HFF-Myc (cell line): Measurements from ENCODE around the gene RAB3D.

Experiments used
- DNase-seq: peaks from one replicate; pipeline ENCODE4 v3.0.0-alpha.2; 2011; ENCODE audit warnings: low read depth; ENCODE audit errors: extremely low read depth
- H3K4me3 ChIP-seq: replicated peaks from 2 replicates; pipeline ENCODE4 v1.5.1; 2011; ENCODE audit warnings: low read depth, mild to moderate bottlenecking, control low read depth, low read length
- TF ChIP-seq, protein P1 (sequence below): IDR thresholded peaks from 2 replicates; pipeline ENCODE4 v1.5.1; 2012; ENCODE audit warnings: mild to moderate bottlenecking, low read depth, low read length, control low read depth; ENCODE audit errors: missing control alignments

RAB3D gene

GRCh38 chr19:11365557-11366117, 26.2 kb upstream of the RAB3D start:
- no peak for DNase-seq
- H3K4me3 ChIP-seq, result no peak overlapping the region
- TF ChIP-seq, protein P1, sequence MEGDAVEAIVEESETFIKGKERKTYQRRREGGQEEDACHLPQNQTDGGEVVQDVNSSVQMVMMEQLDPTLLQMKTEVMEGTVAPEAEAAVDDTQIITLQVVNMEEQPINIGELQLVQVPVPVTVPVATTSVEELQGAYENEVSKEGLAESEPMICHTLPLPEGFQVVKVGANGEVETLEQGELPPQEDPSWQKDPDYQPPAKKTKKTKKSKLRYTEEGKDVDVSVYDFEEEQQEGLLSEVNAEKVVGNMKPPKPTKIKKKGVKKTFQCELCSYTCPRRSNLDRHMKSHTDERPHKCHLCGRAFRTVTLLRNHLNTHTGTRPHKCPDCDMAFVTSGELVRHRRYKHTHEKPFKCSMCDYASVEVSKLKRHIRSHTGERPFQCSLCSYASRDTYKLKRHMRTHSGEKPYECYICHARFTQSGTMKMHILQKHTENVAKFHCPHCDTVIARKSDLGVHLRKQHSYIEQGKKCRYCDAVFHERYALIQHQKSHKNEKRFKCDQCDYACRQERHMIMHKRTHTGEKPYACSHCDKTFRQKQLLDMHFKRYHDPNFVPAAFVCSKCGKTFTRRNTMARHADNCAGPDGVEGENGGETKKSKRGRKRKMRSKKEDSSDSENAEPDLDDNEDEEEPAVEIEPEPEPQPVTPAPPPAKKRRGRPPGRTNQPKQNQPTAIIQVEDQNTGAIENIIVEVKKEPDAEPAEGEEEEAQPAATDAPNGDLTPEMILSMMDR, result no peak

GRCh38 chr19:11364935-11365334, 25.5 kb upstream of the RAB3D start:
- no peak for DNase-seq
- H3K4me3 ChIP-seq, result no peak overlapping the region
- TF ChIP-seq, protein P1, result no peak

DNA sequence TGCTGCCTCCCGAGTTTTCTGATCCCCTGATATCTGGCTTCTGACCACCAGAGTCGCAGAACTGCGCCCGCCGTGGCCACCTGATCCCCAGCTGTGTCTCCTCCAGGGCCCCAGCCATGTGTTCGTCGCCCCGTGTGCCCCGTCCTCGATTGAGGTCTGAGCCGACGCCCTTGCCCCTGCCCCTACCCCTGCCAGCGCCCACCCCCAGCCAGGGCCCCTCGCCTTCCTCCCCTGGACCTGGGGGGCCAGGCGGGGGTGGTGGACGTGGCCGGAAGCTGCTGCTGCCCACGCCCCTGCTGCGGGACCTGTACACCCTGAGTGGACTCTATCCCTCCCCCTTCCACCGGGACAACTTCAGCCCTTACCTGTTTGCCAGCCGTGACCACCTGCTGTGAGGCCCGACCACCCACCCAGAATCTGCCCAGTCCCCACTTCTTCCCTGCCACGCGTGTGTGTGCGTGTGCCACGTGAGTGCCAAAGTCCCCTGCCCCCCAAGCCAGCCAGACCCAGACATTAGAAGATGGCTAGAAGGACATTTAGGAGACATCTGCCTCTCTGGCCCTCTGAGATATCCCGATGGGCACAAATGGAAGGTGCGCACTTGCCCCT, 24.9 kb upstream of the RAB3D start:
- TF ChIP-seq, protein P1, result no peak
- DNase-seq, result no peak
- no peak overlapping the region for H3K4me3 ChIP-seq

- TF ChIP-seq, protein P1, result no peak
- no peak overlapping the region for H3K4me3 ChIP-seq
- no peak for DNase-seq
Measured at GRCh38 chr19:11363881-11364280, 24.4 kb upstream of the RAB3D start.

DNA sequence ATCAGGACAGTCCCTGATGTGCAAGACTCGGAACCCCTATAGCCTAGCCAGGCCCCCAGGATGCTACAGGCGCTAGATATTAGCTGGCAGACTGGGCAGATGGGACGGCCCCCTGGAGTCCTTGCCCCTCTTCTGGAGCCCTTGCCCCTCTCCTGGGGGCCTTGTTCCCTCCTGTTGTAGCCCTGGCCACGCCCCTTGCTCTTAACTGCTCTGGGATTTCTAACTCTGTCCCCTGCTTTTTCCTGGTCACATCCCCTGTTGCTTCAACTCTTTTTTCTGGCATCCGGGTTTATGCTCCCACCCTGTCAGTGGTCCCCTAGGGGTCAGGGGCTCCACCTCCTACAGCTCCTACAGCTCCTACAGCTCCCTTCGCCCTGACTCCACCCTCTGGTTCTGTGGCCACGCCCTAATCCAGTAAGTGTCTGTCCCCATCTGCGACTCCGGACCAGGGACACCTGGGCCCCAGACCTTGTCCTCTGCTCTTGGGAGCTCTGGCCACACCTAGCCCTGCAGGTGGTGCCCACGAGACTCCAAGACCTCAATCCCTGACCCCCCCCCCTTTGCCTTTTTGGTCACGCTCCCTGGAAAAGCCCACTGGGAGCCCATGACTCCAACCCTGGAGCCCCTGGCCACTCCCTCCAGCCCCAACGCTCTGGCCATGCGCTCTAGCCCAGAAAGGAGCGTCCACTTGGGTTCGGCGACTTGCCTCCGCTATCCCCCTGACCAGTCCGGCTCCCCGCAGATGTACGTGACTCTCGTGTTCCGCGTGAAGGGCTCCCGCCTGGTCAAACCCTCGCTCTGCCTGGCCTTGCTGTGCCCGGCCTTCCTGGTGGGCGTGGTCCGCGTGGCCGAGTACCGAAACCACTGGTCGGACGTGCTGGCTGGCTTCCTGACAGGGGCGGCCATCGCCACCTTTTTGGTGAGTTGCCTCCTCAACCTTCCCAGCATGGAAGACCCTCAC, 22.6 kb upstream of the RAB3D start:
- TF ChIP-seq, protein P1, result no peak
- no peak for DNase-seq
- no peak overlapping the region for H3K4me3 ChIP-seq

DNA sequence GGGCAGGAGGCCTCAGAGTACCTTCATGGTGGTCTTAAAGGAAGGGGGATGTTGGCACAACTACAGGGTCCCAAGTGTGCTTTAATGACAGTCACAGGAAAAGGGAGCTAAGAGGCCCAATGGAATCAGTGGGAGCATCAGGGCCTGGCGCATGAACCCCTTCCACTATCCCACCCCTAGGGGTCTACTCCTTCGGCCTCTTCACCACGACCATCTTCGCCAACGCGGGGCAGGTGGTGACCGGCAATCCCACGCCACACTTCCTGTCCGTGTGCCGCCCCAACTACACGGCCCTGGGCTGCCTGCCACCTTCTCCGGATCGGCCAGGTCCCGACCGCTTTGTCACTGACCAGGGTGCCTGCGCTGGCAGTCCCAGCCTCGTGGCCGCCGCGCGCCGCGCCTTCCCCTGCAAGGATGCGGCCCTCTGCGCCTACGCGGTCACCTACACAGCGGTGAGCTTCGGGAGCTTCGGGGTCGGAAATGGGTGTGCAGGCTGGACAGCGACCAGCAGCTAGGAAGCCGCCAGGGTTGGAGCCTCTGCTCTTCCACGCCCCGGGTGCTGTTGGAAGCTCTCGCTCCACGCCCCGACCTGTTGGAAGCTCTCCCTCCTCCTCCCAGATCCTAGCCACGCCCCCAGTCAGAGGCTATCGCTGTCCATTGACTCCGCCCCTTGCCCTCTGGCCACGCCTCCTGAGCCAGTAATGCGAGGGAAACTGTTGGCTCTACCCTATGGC, 21.7 kb upstream of the RAB3D start:
- TF ChIP-seq, protein P1, result no peak
- DNase-seq, result no peak
- H3K4me3 ChIP-seq, result no peak overlapping the region
